GF-D8 (cell line): ENCODE results near the gene PRKAB1.

Source experiments
- DNase-seq: peaks from one replicate; lab custom pipeline; 2025; lab: John Stamatoyannopoulos, UW

PRKAB1 gene

DNA sequence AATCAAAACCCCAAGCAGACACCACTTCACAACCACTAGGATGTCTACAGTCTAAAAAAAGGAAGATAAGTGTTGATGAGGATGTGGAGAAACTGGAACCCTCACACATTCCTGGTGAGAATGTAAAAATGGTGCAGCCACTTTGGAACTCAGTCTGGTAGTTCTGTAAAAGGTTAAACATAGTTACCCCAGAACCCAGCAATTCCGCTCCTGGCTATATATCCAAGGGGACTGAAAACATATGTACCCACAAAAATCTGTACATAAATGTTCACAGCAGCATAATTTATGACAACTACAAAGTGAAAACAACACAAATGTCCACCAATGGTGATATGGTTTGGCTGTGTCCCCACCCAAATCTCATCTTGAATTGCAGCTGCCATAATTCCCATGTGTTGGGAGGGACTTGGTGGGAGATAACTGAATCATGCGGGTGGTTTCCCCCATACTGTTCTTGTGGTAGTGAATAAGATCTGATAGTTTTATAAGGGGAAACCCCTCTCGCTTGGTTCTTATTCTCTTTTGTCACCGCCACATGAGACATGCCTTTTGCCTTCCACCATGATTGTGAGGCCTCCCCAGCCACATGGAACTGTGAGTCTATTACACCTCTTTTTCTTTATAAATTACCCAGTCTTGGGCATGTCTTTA is 46.8 kb downstream of the PRKAB1 start:
- DNase-seq = no peak

DNA sequence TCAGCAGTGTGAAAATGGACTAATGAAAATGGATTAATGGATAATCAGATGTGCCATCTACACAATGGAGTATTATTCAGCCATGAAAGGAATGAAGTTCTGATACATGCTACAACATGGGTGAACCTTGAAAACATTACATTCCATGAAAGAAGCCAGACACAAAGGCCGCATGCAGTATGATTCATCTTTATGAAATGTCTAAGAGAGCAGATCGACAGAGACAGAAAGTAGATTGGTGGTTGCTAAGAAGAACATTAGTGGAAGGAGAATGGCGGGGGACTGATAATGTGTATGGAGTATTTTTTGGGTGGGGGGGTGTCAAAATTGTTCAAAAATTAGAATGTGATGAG is 47.3 kb downstream of the PRKAB1 start:
- DNase-seq = no peak

DNA sequence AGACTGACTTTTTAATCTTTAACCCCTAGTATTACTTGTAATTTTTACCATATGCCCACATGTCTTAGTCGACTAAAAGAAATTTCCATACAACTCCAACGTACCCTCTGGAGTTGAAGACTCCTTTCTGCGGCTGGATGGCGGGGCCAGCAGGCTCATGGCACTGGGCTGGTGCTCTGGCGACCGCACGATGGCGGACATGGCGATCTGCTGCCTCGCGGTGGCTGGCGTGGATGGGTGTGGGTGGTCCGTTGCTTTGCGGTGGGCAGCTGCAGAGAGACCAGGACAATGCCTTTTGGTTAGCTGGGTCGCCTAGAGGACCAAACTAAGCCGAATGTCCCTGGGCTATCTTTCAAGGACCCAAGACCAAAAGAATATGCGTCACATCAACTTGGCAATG is 50.2 kb downstream of the PRKAB1 start:
- no peak for DNase-seq

DNA sequence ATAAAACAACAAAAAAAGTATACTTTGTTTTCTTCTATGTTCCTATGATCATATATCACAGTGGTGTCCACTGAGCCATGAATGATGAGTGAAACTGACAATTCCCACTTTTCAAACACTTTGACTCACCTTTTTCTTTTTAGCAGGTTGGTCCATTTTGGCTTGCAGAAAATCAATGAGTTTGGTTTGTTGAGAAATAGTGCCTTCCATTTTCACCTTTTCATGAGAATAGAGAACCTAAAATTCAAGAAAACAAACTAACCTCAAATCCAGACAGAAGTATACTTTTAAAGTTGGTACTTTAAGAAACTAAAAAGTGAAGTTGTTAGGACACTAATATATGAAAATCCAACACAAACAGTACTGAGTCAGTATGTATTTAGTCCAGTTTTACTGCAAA is 52.4 kb downstream of the PRKAB1 start:
- no peak for DNase-seq

DNA sequence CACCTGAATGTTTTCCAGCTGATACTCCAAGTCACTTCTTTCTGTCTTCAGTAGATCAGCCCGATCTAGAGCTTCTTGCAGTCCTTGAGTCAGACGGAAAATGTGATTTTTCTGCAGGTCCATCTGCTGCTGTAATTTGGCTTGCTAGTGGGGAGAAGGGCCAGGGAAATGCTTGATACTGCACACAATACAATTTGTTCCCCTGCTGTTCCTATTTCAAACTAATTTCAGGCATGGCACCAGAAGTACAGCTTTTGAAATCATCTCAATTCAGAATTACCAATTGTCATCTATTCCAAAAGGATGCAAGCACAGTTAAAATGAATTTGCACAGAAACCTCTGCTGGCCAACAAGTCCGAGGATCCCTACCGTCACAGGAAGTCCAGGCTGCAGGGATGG is 53.4 kb downstream of the PRKAB1 start:
- no peak for DNase-seq

DNA sequence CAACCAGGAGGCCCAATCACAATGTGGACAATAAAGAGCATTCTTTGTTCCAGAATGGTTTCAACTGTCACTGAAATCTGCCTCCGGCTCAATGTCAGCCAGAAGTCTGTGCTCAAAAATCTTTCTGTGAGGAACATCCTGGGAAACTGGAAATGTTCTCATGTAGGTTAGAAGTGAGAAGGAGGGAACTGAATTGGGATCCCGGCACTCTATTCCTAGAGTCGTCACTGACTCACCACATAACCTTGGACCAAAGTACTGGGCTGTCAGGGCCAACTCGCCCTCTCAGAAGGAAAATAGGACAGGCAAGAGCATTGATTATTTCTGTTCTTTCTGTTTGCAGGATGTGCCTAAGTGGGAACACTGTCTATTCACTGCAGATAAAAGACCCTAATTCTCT is 57.6 kb downstream of the PRKAB1 start:
- no peak for DNase-seq

DNA sequence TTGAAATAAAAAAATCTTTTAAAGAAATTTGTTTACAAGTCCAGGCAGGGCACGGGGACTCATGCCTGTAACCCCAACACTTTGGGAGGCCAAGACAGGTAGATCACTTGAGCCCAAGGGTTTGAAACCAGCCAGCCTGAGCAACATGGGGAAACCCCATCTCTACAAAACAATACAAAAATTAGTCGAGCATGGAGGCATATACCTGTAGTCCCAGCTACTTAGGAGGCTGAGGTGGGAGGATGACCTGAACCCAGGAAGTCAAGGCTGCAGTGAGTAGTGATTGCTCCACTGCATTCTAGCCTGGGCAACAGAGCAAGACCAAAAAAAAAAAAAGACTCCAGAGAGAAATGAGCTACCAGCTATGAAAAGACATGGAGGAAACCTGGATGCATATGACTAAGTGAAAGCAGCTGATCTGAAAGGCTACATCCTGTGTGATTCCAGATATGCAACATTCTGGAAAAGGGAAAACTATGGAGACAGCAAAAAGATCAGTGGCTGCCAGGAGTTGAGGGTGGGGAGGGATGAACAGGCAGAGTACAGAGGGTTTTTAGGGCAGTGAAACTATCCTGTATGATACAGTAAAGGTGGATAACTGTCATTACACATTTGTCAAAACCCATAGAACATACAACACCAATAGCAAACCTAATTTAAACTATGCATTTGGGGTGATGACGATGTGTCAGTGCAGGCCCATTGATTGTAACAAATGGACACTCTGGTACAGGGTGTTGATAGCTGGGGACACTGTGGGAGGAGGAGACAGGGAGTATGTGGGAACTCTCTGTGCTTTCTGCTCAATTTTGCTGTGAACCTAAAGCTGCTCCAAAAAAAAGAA is 59.9 kb downstream of the PRKAB1 start:
- DNase-seq = no peak

DNA sequence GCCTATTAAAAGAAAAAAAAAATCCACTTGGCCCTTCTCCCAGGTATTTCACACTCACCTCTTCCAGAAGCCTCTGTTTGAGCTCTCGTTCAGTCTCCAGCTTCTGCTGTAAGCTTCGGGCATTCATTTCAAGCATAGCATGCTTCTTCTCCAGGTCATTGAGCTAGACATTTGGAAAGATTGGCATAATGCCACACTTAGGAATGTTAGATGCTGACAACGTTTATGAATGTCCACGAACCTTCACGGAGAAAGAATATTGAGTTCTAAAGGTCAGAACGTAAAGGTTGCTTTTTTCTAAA is 60.5 kb downstream of the PRKAB1 start:
- DNase-seq = no peak

DNA sequence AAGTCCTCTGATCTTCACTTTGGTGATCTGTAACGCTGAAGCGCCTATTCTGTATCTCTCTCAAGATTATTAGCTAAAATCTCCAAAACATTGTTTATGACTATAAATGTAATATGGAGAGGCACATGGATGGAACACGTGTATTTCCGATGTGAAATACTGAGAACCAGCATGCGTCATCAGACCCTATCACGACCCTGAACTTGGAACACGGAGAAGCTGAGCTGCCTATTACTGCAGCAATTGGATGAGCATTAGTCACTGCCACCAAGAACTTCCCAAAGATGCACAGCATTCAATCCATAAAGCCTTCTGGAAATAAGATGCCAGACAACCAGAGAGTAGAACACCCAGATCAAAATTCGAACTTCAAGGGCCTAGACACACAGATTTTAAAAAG is 61.9 kb downstream of the PRKAB1 start:
- DNase-seq = no peak

DNA sequence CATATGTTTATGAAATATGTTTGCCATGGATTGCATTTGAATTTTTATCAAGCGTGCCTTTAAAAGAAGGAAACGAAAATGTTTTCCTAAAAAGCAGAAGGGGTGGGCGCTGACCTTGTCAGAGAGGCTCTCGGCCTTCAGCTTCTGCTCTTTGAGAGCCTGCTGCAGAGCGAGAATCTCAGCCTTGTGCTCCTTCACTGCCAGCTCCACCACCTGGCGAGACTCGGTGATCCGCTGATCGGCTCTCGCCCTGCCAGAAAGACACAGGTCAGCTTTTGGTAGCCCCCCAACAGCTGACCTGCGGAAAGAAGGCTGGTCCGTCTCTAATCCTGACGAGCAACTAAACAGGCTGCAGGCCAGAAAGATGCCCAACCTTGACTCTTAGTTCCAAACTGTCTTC is 62.4 kb downstream of the PRKAB1 start:
- DNase-seq = no peak
